Upper lobe of left lung (tissue), 6 donors: Measurements from ENCODE around the gene CA11. TPM values are rescaled to one million over a fixed set of nuclear protein-coding genes. Genes with fewer than 3 reads are reported as not detected.
A peak's percentile ranks its signal among the peaks of the same experiment; 100 is the strongest.
"Not testable (repeated sequence)": the region's sequence is repeated elsewhere in the genome, so short reads cannot be mapped to it uniquely, and the experiment has no call there.

Source experiments
- ATAC-seq, 2 donors: fragments of 200-7000 bp; cut with Tn5 transposase; one replicate each; pipeline ENCODE4 v1.9.1; 2022; ENCODE audit warnings: mild to moderate bottlenecking in 2 of 2, moderate library complexity in 2 of 2; ENCODE audit not compliant: low FRiP score in 2 of 2
- DNase-seq, 2 donors: peaks; one replicate each; pipeline ENCODE4 v3.0.0-alpha.2; 2019 to 2020
- H3K27ac ChIP-seq, 4 donors: fragments of 200-600 bp; sonication (generic); one replicate each; pipeline ENCODE4 v1.5.1; 2016 to 2019
- H3K27me3 ChIP-seq, 4 donors: fragments of 200-600 bp; sonication (generic); one replicate each; pipeline ENCODE4 v1.5.1; 2017 to 2019
- H3K36me3 ChIP-seq, 4 donors: fragments of 200-600 bp; sonication (generic); one replicate each; pipeline ENCODE4 v1.5.1; 2016 to 2019
- H3K4me1 ChIP-seq, 4 donors: fragments of 200-600 bp; sonication (generic); one replicate each; pipeline ENCODE4 v1.5.1; 2018 to 2019
- H3K4me3 ChIP-seq, 4 donors: fragments of 200-600 bp; sonication (generic); one replicate each; pipeline ENCODE4 v1.5.1; 2017 to 2019; ENCODE audit warnings: mild to moderate bottlenecking in 2 of 4, moderate library complexity in 1 of 4
- H3K9me3 ChIP-seq, 4 donors: fragments of 200-600 bp; sonication (generic); one replicate each; pipeline ENCODE4 v1.5.1; 2018 to 2019
- EP300 ChIP-seq, 4 donors: sonication (generic); formaldehyde crosslinking; IDR thresholded peaks; one replicate each; pipeline ENCODE4 v1.5.1; 2017; ENCODE audit warnings: antibody characterized with exemption in 4 of 4, control low read depth in 2 of 4
- POLR2A ChIP-seq, 4 donors: fragments of 450-650 bp; IDR thresholded peaks; one replicate each; pipeline ENCODE4 v1.5.1; 2016 to 2017; ENCODE audit warnings: antibody characterized with exemption in 4 of 4, mild to moderate bottlenecking in 2 of 4
- POLR2AphosphoS5 ChIP-seq, 2 donors: sonication (generic); formaldehyde crosslinking; IDR thresholded peaks; one replicate each; pipeline ENCODE4 v1.5.1; 2017; ENCODE audit warnings: antibody characterized with exemption in 2 of 2
- WGBS, 2 donors: methylation state at CpG; one replicate each; pipeline ENCODE4 v1.1.5; 2017 to 2018; 5-methylcytosine and 5-hydroxymethylcytosine counted together
- total RNA-seq, 6 donors: library from RNA; depleted of rRNA in 4 of 6; stranded (reverse); fragments of >200 nt in 4 of 6; gene quantifications; one replicate each; pipeline versions ENCODE4 v1.1.0 to v1.2.1, GENCODE V29; 2016 to 2021
- TF ChIP-seq, protein P1 (sequence below), 6 experiments: fragments of 450-650 bp in 4 of 6; fragments of 200-600 bp in 2 of 6; sonication (generic) in 2 of 6; IDR thresholded peaks; one replicate each; pipeline ENCODE4 v1.5.1; 2016 to 2019; ENCODE audit warnings: antibody characterized with exemption in 6 of 6
- donor health status: DM: no; HTN: no; CAD: no; lungs with moderate emphysema.
- donor health status: DM: no; HTN: yes; CAD: no; lungs with severe emphysema.

Gene CA11
- total RNA-seq, 6 donors from 2014 or later, result 2.1 to 8.1 (median 5.3) TPM

- 92 to 100% methylated on average over 1 to 4 of the region's 4 CpGs for WGBS, 2 donors
- ATAC-seq, result no peak
- H3K27ac ChIP-seq, result no peak overlapping the region
- DNase-seq, result no peak
- H3K4me1 ChIP-seq, result peaks cover 7 to 15% (median 12%) of the 10 kb centered on the region in 4 donors
- TF ChIP-seq EP300 (IDR thresholded peaks at IDR 0.05) (no peak), POLR2AphosphoS5 (IDR thresholded peaks at IDR 0.05) (no peak), POLR2A (IDR thresholded peaks at IDR 0.05) (no peak)
- TF ChIP-seq, protein P1, sequence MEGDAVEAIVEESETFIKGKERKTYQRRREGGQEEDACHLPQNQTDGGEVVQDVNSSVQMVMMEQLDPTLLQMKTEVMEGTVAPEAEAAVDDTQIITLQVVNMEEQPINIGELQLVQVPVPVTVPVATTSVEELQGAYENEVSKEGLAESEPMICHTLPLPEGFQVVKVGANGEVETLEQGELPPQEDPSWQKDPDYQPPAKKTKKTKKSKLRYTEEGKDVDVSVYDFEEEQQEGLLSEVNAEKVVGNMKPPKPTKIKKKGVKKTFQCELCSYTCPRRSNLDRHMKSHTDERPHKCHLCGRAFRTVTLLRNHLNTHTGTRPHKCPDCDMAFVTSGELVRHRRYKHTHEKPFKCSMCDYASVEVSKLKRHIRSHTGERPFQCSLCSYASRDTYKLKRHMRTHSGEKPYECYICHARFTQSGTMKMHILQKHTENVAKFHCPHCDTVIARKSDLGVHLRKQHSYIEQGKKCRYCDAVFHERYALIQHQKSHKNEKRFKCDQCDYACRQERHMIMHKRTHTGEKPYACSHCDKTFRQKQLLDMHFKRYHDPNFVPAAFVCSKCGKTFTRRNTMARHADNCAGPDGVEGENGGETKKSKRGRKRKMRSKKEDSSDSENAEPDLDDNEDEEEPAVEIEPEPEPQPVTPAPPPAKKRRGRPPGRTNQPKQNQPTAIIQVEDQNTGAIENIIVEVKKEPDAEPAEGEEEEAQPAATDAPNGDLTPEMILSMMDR (IDR thresholded peaks at IDR 0.05), result no peak
- no peak overlapping the region for H3K4me3 ChIP-seq
- no peaks in the 10 kb centered on the region for H3K36me3 ChIP-seq
- H3K9me3 ChIP-seq, result no peaks in the 10 kb centered on the region
- H3K27me3 ChIP-seq, result no peaks in the 10 kb centered on the region
Observed at GRCh38 chr19:48663667-48664066, 17.7 kb upstream of the CA11 start.

DNA sequence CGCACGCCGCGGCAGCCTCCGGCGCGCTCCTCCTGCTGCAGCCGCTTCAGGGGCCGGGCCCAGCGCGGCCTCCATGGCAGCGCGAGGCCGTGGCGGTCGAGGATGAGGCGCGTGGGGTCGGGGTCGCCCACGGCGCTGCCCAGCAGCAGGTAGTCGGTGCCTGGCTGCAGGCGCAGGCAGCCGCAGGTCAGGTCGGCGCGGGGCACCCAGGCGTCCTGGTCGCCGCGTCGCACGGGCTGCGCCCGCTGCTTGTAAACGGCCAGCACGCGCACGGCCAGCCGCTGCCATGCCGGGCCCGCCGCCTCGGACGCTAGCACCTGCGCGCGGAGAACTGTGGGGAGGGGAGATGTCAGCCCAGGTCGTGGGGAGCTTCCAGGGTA, 15.7 kb upstream of the CA11 start:
- Histone ChIP-seq H3K36me3 (no peaks in the 10 kb centered on the region), H3K27me3 (no peaks in the 10 kb centered on the region), H3K27ac (peak overlapping the region in 1 of 4 donors; percentile 80), H3K9me3 (no peaks in the 10 kb centered on the region), H3K4me1 (peaks cover 7 to 15% (median 12%) of the 10 kb centered on the region in 4 donors), H3K4me3 (no peak overlapping the region)
- DNase-seq (peak in 1 of 2 donors; percentile 86), ATAC-seq (no peak)
- no peak for TF ChIP-seq POLR2A (IDR thresholded peaks at IDR 0.05)
- TF ChIP-seq POLR2AphosphoS5 (IDR thresholded peaks at IDR 0.05), result no peak
- TF ChIP-seq, protein P1 (IDR thresholded peaks at IDR 0.05), result no peak
- WGBS, 2 donors, result 96% methylated on average over 38 to 46 of the region's 50 CpGs

DNA sequence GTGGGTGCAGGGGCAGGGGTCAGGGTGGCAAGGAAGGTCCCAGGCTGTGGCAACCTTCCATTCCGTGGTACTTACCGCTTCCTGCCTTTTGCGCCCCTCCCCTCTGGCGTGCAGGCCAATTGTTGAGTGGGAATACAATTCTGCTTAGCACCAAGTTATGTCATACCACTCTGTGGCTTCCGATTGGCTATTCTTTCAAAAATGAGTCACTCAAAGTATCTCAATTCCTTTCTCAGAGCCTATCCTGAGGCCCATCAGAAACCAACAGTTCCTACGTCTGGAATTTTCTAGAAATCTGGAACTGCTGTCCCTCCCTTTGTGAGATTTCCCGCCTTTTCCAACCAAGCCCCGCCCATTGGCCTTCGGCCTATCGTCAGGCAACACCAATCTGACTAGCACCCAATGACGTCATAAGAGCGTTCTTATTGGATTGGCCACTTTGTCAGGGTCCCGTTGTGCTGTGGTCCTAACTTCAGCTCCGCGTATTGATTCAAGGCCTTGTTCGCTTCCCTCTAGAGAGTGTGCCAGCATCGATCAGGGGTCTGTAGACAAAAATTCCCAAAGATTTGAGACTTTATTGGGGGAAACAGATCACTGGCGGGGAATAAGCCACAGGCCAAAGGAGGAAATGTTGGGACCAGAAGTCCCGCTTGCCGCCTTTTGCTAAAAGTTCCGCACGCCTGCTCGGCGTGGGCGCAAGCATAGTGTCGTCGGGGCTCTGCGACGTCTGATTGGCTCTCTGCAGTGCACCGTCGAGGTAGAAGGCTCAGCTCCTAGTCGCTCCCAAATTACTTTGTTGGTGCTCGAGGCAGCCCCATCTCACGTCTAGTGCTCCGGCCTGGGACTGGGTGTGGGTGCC, 15.1 kb upstream of the CA11 start:
- DNase-seq, result peak in 1 of 2 donors; percentile 85
- peak; percentile 92 for ATAC-seq
- peak overlapping the region; percentile 50 to 80 (median 68) for H3K27ac ChIP-seq
- no peaks in the 10 kb centered on the region for H3K27me3 ChIP-seq
- H3K4me1 ChIP-seq, result peaks cover 7 to 15% (median 12%) of the 10 kb centered on the region in 4 donors
- peak; percentile 5 to 18 for TF ChIP-seq POLR2AphosphoS5 (IDR thresholded peaks at IDR 0.05)
- TF ChIP-seq POLR2A (IDR thresholded peaks at IDR 0.05), result no peak
- H3K9me3 ChIP-seq, result no peaks in the 10 kb centered on the region
- H3K4me3 ChIP-seq, result peak overlapping the region in 1 of 4 donors; percentile 13
- WGBS, 2 donors, result 43 to 60% methylated on average over 33 to 35 of the region's 35 CpGs
- no peaks in the 10 kb centered on the region for H3K36me3 ChIP-seq

GRCh38 chr19:48659768-48660167, 13.8 kb upstream of the CA11 start:
- Histone ChIP-seq H3K9me3 (no peaks in the 10 kb centered on the region), H3K4me3 (no peak overlapping the region), H3K36me3 (no peaks in the 10 kb centered on the region), H3K4me1 (peaks cover 7 to 15% (median 12%) of the 10 kb centered on the region in 4 donors), H3K27me3 (no peaks in the 10 kb centered on the region), H3K27ac (no peak overlapping the region)
- ATAC-seq (peak; percentile 44 to 75), DNase-seq (peak in 1 of 2 donors; percentile 74)
- 58 to 63% methylated on average over 5 of the region's 5 CpGs for WGBS, 2 donors
- TF ChIP-seq, protein P1 (IDR thresholded peaks at IDR 0.05), result no peak
- no peak for TF ChIP-seq POLR2AphosphoS5 (IDR thresholded peaks at IDR 0.05)
- no peak for TF ChIP-seq POLR2A (IDR thresholded peaks at IDR 0.05)
- no peak for TF ChIP-seq EP300 (IDR thresholded peaks at IDR 0.05)

- WGBS, 2 donors, result 92 to 98% methylated on average over 6 of the region's 6 CpGs
- H3K36me3 ChIP-seq, result no peaks in the 10 kb centered on the region
- peaks cover 7 to 15% (median 12%) of the 10 kb centered on the region in 4 donors for H3K4me1 ChIP-seq
- no peak for DNase-seq
- H3K4me3 ChIP-seq, result no peak overlapping the region
- H3K27me3 ChIP-seq, result no peaks in the 10 kb centered on the region
- H3K27ac ChIP-seq, result no peak overlapping the region
- no peaks in the 10 kb centered on the region for H3K9me3 ChIP-seq
- ATAC-seq, result no peak
- TF ChIP-seq, protein P1 (IDR thresholded peaks at IDR 0.05), result no peak
- TF ChIP-seq POLR2AphosphoS5 (IDR thresholded peaks at IDR 0.05) (no peak), EP300 (IDR thresholded peaks at IDR 0.05) (no peak), POLR2A (IDR thresholded peaks at IDR 0.05) (no peak)
Observed at GRCh38 chr19:48658483-48658882, 12.5 kb upstream of the CA11 start.

DNA sequence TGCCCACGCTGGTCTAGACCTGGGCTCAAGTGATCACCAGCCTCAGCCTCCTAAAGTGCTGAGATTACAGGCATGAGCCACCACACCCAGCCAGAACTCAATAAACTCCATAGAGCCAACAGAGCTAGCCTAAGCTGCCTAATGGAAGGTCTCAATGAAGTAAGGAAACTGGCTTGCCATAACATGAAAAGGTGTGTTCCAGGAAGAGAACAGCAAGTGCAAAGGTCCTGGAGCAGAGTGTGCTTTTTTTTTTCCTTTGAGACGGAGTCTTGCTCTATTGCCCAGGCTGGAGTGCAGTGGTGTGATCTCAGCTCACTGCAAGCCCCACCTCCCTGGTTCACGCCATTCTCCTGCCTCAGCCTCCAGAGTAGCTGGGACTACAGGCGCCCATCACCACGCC, 11.8 kb upstream of the CA11 start:
- H3K27ac ChIP-seq, H3K9me3 ChIP-seq, H3K4me3 ChIP-seq, DNase-seq, H3K27me3 ChIP-seq, ATAC-seq, H3K36me3 ChIP-seq: not testable (repeated sequence)
- WGBS, 2 donors, result 92 to 94% methylated on average over 5 of the region's 5 CpGs
- H3K4me1 ChIP-seq, result peaks cover 7 to 15% (median 12%) of the 10 kb centered on the region in 4 donors
